A673 (cell line): ENCODE data around the gene APBA3.

ENCODE experiments used
- CTCF ChIP-seq: fragments of 300-800, 200-600 bp; sonication (generic); conservative IDR thresholded peaks from 2 replicates; pipeline ENCODE4 v1.5.1; 2017; ENCODE audit warnings: low read depth, mild to moderate bottlenecking, antibody characterized with exemption, low read length, moderate library complexity, mixed read lengths
- EZH2 ChIP-seq: fragments of 200-600 bp; sonication (generic); IDR thresholded peaks from 2 replicates; pipeline ENCODE4 v1.6.1; 2017; ENCODE audit warnings: borderline replicate concordance, low read depth, mild to moderate bottlenecking, mixed read lengths, antibody characterized with exemption, low read length; ENCODE audit not compliant: poor library complexity, severe bottlenecking

- TF ChIP-seq CTCF = no peak
- TF ChIP-seq EZH2 = no peak
Measured at GRCh38 chr19:3721887-3722442, 39.5 kb downstream of the APBA3 start.
